Rectal smooth muscle tissue (tissue), 1 donor: Measurements from ENCODE around the gene TRIM40.

Experiments
- H3K27ac ChIP-seq: one replicate; pipeline ENCODE4 v1.7.0; 2013; ENCODE audit warnings: low read depth, low read length, inconsistent platforms
- H3K27me3 ChIP-seq: one replicate; pipeline ENCODE4 v1.7.0; 2013; ENCODE audit warnings: low read length; ENCODE audit not compliant: control insufficient read depth, insufficient read depth
- H3K36me3 ChIP-seq: one replicate; pipeline ENCODE4 v1.7.0; 2013; ENCODE audit warnings: low read length; ENCODE audit not compliant: control insufficient read depth, insufficient read depth
- H3K4me1 ChIP-seq: one replicate; pipeline ENCODE4 v1.7.0; 2013; ENCODE audit warnings: low read length; ENCODE audit not compliant: control insufficient read depth, insufficient read depth
- H3K4me3 ChIP-seq: one replicate; pipeline ENCODE4 v1.7.0; 2013; ENCODE audit warnings: low read length
- H3K9ac ChIP-seq: one replicate; pipeline ENCODE4 v1.7.0; 2013; ENCODE audit warnings: low read length

Gene TRIM40

GRCh38 chr6:30184417-30185031, 48.6 kb downstream of the TRIM40 start:
- peaks cover 24% of the 10 kb centered on the region for H3K36me3 ChIP-seq
- no peaks in the 10 kb centered on the region for H3K4me1 ChIP-seq
- H3K27ac ChIP-seq: no peak overlapping the region
- no peak overlapping the region for H3K4me3 ChIP-seq
- no peak overlapping the region for H3K9ac ChIP-seq
- H3K27me3 ChIP-seq: no peaks in the 10 kb centered on the region

GRCh38 chr6:30185846-30186484, 50.0 kb downstream of the TRIM40 start:
- Histone ChIP-seq H3K27ac (no peak overlapping the region), H3K27me3 (no peaks in the 10 kb centered on the region), H3K9ac (no peak overlapping the region), H3K4me3 (no peak overlapping the region), H3K4me1 (no peaks in the 10 kb centered on the region), H3K36me3 (peaks cover 26% of the 10 kb centered on the region)

- no peak overlapping the region for H3K4me3 ChIP-seq
- no peak overlapping the region for H3K9ac ChIP-seq
- no peak overlapping the region for H3K27ac ChIP-seq
- no peaks in the 10 kb centered on the region for H3K27me3 ChIP-seq
- no peaks in the 10 kb centered on the region for H3K4me1 ChIP-seq
- peaks cover 29% of the 10 kb centered on the region for H3K36me3 ChIP-seq
Measured at GRCh38 chr6:30188541-30188940, 52.6 kb downstream of the TRIM40 start.

GRCh38 chr6:30192076-30192475, 56.1 kb downstream of the TRIM40 start:
- H3K4me1 ChIP-seq: no peaks in the 10 kb centered on the region
- no peak overlapping the region for H3K4me3 ChIP-seq
- no peak overlapping the region for H3K9ac ChIP-seq
- H3K27ac ChIP-seq: no peak overlapping the region
- peaks cover 33% of the 10 kb centered on the region for H3K36me3 ChIP-seq
- no peaks in the 10 kb centered on the region for H3K27me3 ChIP-seq

GRCh38 chr6:30194797-30195690, 59.1 kb downstream of the TRIM40 start:
- Histone ChIP-seq H3K27me3 (no peaks in the 10 kb centered on the region), H3K4me1 (no peaks in the 10 kb centered on the region), H3K36me3 (peaks cover 40% of the 10 kb centered on the region), H3K27ac (no peak overlapping the region), H3K9ac (no peak overlapping the region), H3K4me3 (no peak overlapping the region)

GRCh38 chr6:30195951-30196350, 60.0 kb downstream of the TRIM40 start:
- Histone ChIP-seq H3K4me1 (no peaks in the 10 kb centered on the region), H3K27me3 (no peaks in the 10 kb centered on the region), H3K4me3 (no peak overlapping the region), H3K27ac (no peak overlapping the region), H3K36me3 (peaks cover 47% of the 10 kb centered on the region), H3K9ac (no peak overlapping the region)

- Histone ChIP-seq H3K9ac (no peak overlapping the region), H3K36me3 (peaks cover 47% of the 10 kb centered on the region), H3K4me3 (no peak overlapping the region), H3K27me3 (no peaks in the 10 kb centered on the region), H3K4me1 (no peaks in the 10 kb centered on the region), H3K27ac (no peak overlapping the region)
Measured at GRCh38 chr6:30196376-30196775, 60.4 kb downstream of the TRIM40 start.
